Airway epithelial cell (primary cell): ENCODE measurements around the gene ZNF662. TPM values are rescaled to one million over a fixed set of nuclear protein-coding genes. Genes with fewer than 3 reads are reported as not detected.

Experiments
- total RNA-seq: library from RNA; depleted of rRNA; stranded (reverse); fragments of >200 nt; gene quantifications from 2 replicates; pipeline ENCODE4 v1.2.3, GENCODE V29; 2015

ZNF662 gene
- 0.09 and 0.35 TPM in 2 replicates for total RNA-seq

DNA sequence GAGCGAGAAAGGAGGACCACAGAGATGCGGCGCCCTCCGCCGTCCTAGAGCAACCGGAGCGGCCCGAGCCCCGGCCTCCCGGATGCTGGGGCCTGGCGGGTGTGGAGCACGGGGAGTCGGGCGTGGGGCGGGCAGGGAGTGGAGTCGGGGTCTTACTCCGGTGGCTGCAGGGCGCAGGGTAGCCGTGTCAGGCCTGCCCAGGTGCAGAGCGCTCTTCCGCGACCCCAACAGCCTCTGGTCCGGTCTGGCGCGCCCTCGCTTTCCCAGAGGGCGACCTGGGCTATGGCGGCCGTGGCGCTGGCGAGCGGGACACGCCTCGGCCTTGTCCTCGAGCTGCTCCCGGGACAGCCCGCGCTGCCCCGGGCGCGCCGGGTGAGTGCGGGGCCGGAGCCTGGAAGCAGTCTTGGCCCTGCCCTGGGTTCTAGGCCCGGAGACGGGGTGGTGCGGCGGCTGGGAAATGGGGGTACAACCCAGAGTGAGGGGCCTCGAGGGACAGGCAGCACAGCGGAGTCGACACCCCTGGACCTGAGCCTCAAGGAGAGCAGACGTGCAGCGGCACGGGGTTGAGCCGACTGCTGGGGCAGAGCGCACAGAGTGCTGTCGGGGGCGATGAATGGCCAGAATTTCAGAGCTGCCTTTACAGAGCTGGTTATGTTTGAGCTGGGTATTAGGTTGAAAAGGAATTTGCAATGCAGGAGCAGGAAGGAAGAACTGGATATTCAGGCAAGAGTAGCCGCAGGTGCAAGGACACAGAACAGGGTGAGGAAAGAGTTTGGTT is at the start of gene ZNF662:
TSS of gene ZNF662 (plus strand) at position 73 of the 778 bp plus-strand sequence. CDS start 1,973 bp downstream, outside the sequence.

DNA sequence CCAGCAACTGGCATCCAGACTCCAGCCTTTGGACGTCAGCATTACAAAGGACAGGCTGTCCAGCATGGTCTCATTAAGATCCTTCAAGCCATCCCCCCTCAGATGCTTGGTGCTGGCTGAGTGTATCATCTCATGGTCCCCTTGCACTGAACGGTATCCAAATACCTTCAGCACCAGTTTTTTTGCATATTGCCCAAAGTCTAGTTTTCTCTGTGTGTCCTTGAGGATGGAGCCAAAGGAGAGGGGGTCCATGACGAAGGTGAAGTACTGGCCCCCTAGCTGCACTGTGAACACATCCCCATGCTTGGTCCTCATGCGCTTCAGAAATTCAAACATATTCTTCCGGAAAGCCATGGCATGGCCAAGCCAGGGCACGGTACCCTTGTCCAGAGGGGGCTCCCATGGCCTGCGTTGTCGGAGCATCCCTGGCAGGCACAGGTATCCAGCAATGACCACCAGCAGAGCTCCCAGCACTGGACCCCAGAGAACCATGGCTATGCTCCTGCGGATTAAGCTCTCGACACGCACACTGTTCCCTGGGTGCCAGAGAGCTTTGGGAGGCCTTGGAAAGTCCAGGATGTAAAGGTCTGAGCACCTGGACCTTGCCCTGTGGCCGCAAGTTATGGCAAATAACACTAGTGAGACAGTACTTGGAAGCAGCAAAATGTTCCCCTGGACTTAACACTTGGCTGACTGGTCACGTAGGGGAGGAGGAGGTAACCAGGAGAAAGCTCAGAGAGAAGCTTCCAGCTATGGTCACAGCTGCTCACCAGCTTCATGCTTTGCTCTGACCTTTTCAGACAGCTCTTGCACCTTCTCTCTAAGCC is 30.4 kb upstream of the ZNF662 start, which contains the start of gene CYP8B1:
TSS of gene CYP8B1 (minus strand) at position 555 of the 827 bp plus-strand sequence. CDS start at position 492, 63 bp downstream.

Other genes with a start within 250 kb of the ZNF662 start
- gene KLHL40, start 220.6 kb upstream of the ZNF662 start, total RNA-seq: not detected in 2 replicates
- gene HHATL, start 203.3 kb upstream of the ZNF662 start, total RNA-seq: not detected in 2 replicates
- 0.19 and 0.35 TPM in 2 replicates for gene CCDC13, start 132.9 kb upstream of the ZNF662 start, total RNA-seq
- gene HIGD1A, start 101.7 kb upstream of the ZNF662 start, total RNA-seq: 247 and 272 TPM in 2 replicates
- gene ACKR2, start 96.7 kb upstream of the ZNF662 start, total RNA-seq: 0.56 and 0.92 TPM in 2 replicates
- not detected in 2 replicates for gene CYP8B1, start 30.3 kb upstream of the ZNF662 start, total RNA-seq
- 0.07 and 0.98 TPM in 2 replicates for gene GASK1A, start 73.2 kb downstream of the ZNF662 start, total RNA-seq
- gene POMGNT2, start 199.9 kb downstream of the ZNF662 start, total RNA-seq: 14.2 and 17.9 TPM in 2 replicates